Endometrial microvascular endothelial cells (primary cell): ENCODE data around the gene TNS3. TPM values are rescaled to one million over a fixed set of nuclear protein-coding genes. Genes with fewer than 3 reads are reported as not detected.

Source experiments
- in situ Hi-C: cut with HindIII; loops from 2 replicates; pipeline ENCODE4 v1.10.0; 2017; ENCODE audit warnings: low sequenced_read_pairs, low pct_unique_long_range_greater_than_20kb; ENCODE audit errors: inconsistent ontology term
- total RNA-seq: library from RNA; depleted of rRNA; stranded (reverse); fragments of >200 nt; gene quantifications from one replicate; pipeline ENCODE4 v1.2.3, GENCODE V29; 2015; ENCODE audit errors: inconsistent ontology term

Gene TNS3
- total RNA-seq, 1 donor from 2014 or later = 45.0 TPM

- in situ Hi-C loops = no loop called here
Measured at GRCh38 chr7:47535035-47535703, 46.7 kb downstream of the TNS3 start.

DNA sequence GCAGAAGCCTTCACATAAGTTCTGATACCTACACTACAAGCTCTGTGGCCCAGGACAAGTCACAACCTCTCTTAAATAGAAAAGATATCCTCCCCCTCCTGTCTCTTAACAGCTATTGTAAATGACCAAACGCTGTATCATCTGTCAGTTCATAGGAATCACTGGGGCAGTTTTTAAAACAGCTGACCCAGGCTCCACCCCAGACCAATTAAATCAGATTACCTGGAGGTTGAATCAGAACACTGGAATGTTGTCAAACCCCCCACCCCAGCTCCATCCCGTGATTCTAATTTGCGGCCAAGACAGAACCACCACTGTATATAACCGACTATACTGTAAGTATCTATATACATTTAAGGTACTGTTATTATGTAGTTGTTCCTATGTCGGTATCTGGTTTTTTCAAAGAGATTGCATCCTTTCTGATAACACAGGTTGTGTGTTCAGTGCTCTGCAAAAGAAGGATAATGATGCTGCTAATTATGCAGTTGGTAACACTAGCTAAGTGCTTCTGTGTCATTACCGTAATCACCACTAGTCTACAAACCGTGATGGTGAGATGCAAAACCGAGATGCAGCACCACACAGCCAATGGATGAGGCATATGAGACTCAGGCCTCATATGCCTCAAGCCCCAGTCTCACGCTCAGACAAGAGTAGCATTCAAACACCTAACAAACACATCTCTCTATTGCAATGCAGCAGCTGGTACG lies 47.4 kb downstream of the TNS3 start:
- in situ Hi-C loops = no loop called here

DNA sequence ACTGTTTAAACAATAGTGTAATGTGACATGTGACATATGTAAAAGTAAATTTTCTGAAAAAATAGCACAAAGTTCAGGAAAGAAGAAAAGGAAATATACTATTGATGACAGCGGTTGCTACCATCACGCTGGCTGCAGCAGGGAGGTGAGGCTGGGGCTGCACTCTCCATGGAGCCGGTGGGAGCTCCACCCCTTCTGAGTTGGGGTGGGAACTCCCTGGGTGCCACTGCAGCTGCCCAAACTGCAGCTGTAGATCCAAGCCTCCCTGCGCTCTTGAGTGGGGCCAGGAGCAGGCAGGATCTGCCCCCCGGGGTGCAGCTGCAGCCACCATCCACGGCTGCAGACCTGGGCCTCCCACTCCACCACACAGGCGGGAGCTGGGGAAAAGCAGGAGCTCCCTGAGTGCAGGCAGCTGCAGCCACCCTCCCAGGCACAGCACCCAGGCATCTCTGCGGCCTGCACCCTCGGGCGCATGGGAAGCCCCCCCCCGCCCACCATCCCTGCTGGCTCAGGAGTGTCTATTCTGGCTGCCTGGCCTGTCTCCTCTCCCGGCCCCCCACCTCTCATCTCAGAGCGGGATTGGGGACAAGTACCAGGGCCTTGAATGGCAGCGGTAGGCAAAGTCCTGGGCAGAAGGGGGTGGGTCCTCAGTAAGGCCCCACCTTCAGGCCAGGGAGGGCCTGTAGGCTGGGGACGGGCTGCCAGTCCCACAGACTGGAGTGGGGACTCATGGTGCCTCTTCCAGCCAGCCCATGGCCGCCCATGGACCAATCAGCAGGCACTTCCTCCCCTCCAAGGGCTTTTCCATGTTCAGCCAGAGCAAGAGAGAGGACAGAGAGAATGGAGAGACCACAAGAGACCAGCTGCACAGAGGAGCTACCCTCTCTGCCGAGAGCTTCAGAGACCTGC lies 50.1 kb downstream of the TNS3 start:
- in situ Hi-C loops = no loop called here

DNA sequence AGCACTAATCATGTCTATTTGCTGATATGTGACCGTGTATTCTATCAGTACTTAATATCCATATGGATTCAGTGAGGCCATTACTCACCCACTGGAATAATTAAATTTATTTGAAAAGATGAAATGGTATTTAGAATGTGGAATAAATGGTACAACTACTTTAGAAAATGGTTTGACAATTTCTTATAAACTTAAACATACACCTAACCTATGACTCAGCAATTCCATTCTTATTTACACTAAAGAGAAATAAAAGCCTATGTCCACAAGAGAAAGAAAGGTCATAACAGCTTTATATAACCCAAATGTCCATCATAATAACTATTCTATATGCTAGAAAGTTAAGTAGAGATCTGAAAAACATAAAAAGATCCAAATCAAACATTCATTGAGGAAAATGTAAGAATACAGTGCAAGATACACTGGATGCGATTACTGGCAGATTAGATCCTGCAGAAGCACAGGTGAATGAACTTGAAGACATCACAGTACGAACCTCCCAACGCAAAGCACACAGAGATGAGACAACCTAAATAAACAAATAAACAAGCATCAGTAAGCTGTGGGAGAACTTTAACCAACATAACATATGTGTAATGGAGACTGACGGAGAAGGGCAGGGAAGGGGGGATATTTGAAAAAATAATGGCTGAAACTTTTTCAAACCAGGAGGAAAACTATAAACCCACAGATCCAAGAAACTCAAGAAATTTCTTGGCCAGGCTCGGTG lies 51.9 kb downstream of the TNS3 start:
- in situ Hi-C loops = no loop called here

- in situ Hi-C loops = no loop called here
Measured at GRCh38 chr7:47529405-47529804, 52.5 kb downstream of the TNS3 start.

GRCh38 chr7:47528471-47528870 lies 53.4 kb downstream of the TNS3 start:
- in situ Hi-C loops = no loop called here

GRCh38 chr7:47526466-47526865 lies 55.4 kb downstream of the TNS3 start:
- in situ Hi-C loops = no loop called here

DNA sequence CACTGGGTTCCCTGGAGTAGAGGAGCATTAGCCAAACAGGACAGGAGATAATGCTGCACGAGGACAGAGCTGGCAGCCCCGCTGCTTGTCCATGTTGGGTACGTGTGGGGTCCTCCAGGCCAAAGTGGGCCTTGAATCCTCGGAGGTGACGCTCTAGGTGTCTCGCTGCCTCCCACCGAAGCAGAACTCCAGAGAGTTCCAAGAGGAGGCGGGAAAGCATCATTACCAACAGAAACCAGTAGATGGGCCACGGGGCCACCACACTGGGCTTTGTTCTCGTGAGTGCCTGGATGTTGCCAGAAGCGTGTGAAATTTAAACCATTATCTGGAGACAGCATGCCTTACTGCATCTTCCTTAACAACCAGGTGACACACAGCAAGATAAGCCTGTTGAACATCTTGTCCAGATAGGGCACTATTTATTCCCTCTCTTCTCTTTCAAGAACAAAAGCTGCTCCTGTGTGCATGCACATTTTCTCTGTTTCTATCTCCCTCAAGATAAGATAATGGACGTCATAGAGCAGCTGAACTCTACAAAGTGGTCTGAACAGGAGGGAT lies 56.8 kb downstream of the TNS3 start:
- in situ Hi-C loops = no loop called here

DNA sequence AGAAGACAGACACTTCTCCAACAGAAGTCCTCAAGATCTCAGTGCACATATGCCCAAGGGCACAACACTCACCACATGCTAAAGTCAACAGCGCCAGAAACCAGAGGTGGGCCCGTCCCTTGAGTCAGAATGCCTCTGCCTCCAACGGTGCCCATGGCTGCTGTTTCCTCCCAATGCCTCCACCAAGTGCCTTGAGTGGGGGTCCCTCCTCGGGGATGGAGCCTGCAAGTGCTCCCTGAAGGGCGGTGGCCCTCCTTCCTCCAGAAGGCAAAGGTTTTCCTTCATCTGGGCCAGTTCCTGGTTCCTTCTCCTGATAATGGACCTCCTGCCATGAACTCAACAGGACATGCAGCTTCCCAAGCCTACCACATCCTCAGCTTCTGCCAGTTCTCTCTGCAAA lies 58.5 kb downstream of the TNS3 start:
- in situ Hi-C loops = no loop called here

DNA sequence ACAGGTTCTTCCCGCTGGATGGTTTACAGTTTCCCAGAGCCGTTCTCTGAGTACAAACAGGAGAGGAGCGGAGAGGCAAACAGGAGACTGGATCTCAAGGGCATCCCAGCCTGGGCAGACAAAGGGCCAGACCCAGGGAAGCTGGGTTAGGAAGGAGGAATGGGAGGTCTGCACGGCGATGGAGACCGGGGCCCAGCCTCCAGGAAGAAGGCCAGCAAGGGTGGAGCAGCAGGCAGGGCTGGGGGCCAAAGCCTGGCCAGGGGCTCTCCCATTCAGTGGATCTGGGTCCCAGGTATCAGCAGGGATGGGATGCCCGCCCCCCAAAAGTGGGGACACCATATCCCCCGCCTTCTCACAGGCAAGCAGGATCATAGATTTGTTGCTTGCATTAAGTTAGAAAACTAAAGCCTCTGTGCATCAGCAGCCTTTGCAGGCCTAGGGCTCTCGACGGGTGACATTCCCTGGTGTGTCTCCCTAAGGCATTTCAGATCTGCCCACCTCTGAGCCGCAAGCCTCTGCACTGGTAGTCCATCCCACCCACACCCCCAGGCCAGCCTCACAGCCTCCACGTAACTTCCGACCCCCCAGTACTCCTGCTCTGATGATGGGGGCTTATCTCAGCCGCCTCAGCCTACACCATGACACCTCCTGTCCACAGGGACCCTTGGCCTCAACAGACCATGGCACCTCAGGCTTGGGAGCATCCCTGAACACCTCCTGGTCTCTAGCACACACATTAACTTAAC lies 59.9 kb downstream of the TNS3 start:
- in situ Hi-C loops = no loop called here

DNA sequence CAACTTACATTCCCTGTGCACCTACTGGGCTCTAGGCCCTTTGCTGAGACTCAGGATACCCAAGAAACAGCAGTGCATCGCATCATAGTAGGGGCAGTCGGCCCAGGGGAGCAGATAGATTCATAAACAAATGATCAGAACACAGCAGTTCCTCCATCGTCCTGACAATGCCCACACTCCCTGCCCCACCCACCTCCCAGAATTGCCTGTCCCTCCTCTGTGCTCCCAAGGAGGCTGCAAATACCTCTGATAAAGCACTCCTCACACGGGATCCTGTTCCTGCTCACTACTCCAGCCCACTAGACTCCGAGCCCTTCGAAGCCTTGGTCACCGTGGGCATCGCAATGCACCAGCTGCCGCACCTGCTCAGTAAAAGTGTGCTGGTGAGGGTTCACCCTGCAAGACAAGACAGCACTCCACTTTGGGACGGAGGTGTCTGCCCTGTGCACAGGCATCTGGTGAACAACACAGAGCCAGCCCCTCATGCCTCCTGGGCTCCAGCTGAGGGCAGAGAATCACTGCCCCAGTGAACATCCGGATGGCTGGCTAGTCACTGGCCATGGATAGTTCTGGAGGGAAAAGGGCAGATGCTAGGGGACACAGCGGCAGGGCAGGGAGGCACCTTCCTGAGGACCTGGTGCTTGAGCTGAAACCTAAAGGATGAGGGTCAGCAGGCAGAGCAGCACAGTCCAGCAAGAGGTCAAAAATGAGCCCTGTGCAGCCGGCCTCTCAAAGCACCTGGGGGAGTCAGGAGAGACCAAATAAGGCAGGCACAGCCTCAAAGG lies 60.7 kb downstream of the TNS3 start:
- in situ Hi-C loops = no loop called here

GRCh38 chr7:47520406-47520805 lies 61.5 kb downstream of the TNS3 start:
- in situ Hi-C loops = no loop called here

GRCh38 chr7:47518827-47519226 lies 63.1 kb downstream of the TNS3 start:
- in situ Hi-C loops = no loop called here

- in situ Hi-C loops = no loop called here
Measured at GRCh38 chr7:47517821-47518480, 64.0 kb downstream of the TNS3 start.

DNA sequence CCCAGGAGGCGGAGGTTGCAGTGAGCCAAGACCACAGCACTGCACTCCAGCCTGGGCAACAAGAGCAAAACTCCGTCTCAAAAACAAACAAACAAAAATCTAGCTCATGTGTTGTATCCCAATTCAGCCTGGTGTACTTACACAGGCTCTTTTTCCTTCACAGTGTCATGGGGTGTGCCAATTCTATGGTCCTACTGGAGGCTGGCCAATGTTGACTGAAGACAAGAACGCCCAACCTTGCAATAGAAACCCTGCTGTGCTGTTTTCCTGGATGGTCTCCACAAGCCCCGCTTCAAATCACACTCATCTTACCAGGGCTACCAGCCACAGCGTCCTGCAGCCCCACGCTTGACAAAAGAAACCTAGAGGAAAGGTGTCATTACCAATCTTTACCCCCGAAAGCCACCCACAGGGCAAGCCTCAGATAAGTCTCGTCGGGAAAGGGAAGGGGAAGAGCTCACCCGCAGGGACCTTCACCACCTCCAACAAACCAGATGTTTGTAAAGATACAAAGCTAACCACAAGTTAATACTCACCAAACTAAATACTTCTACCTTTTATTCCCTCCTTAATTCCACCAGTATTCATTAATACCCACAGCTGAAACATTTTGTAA lies 64.8 kb downstream of the TNS3 start:
- in situ Hi-C loops = no loop called here

DNA sequence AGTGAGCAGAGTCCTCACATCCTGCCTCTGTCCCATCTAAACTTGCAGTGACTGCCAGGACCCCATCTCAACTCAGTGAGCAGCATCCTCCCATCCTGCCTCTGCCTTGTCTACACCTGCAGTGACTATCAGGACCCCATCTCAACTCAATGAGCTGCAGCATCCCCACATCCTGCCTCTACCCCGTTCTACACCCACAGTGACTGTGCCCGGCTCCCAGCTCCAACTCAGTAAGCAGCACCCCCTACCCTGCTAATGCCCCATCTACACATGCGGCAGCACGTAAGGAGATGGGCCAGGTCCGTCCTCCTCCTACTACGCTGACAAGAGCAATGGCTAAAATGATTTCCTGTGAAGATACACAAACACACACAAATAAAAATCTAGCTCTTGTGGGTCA lies 65.5 kb downstream of the TNS3 start:
- in situ Hi-C loops = no loop called here
